HG03432 (cell line): ENCODE measurements around the gene ACVR1B.

Source experiments
- ATAC-seq: cut with Tn5 transposase; IDR thresholded peaks from one replicate; pipeline ENCODE4 v1.9.1; 2021; ENCODE audit warnings: mild to moderate bottlenecking, moderate library complexity; ENCODE audit not compliant: unreplicated experiment

The ACVR1B gene

GRCh38 chr12:51917041-51917590, 34.4 kb upstream of the ACVR1B start:
- ATAC-seq = no peak

GRCh38 chr12:51917746-51918453, 33.6 kb upstream of the ACVR1B start:
- no peak for ATAC-seq

GRCh38 chr12:51920046-51920445, 31.5 kb upstream of the ACVR1B start:
- ATAC-seq = no peak

GRCh38 chr12:51921017-51921725, 30.3 kb upstream of the ACVR1B start:
- no peak for ATAC-seq

GRCh38 chr12:51922146-51922545, 29.4 kb upstream of the ACVR1B start:
- no peak for ATAC-seq

- ATAC-seq = no peak
Measured at GRCh38 chr12:51922762-51923505, 28.6 kb upstream of the ACVR1B start.

- ATAC-seq = no peak
Measured at GRCh38 chr12:51923506-51924365, 27.8 kb upstream of the ACVR1B start.

GRCh38 chr12:51924551-51925319, 26.8 kb upstream of the ACVR1B start:
- ATAC-seq = no peak

GRCh38 chr12:51925346-51926063, 26.0 kb upstream of the ACVR1B start:
- no peak for ATAC-seq

- ATAC-seq = no peak
Measured at GRCh38 chr12:51926064-51926632, 25.4 kb upstream of the ACVR1B start.

- no peak for ATAC-seq
Measured at GRCh38 chr12:51926718-51927117, 24.8 kb upstream of the ACVR1B start.

GRCh38 chr12:51932218-51933076, 19.1 kb upstream of the ACVR1B start:
- ATAC-seq = no peak

GRCh38 chr12:51934080-51934479, 17.4 kb upstream of the ACVR1B start:
- ATAC-seq = no peak

GRCh38 chr12:51937926-51938325, 13.6 kb upstream of the ACVR1B start:
- no peak for ATAC-seq

GRCh38 chr12:51938726-51939125, 12.8 kb upstream of the ACVR1B start:
- no peak for ATAC-seq

- no peak for ATAC-seq
Measured at GRCh38 chr12:51941011-51941581, 10.4 kb upstream of the ACVR1B start.

- ATAC-seq = no peak
Measured at GRCh38 chr12:51941604-51942003, 9.9 kb upstream of the ACVR1B start.

- no peak for ATAC-seq
Measured at GRCh38 chr12:51942056-51942455, 9.4 kb upstream of the ACVR1B start.
